Posterior vena cava (tissue), 2 donors: ENCODE measurements around the gene MYORG. TPM values are rescaled to one million over a fixed set of nuclear protein-coding genes. Genes with fewer than 3 reads are reported as not detected.
"Not testable (repeated sequence)": the region's sequence is repeated elsewhere in the genome, so short reads cannot be mapped to it uniquely, and the experiment has no call there.

Source experiments
- DNase-seq: peaks from one replicate; pipeline ENCODE4 v3.0.0-alpha.2; 2020; ENCODE audit warnings: low spot score
- intact Hi-C, 2 donors: fragments of 100-400 bp; cut with DNase I; formaldehyde crosslinking; loops; one replicate each; pipeline versions ENCODE4 v1.14.1 to v1.14.2; 2022 to 2023
- total RNA-seq, 2 donors: library from RNA; stranded (reverse); fragmentation: NEBNext Ultra II Directional; extraction: Animal tissue kit (Norgen Biotek cat#: 25700); gene quantifications; one replicate each; pipeline ENCODE4 v1.2.1, GENCODE V29; 2021
- donor health status: DM: yes; HTN: yes; CAD: no.
- donor health status: DM: yes; HTN: yes; CAD: no.

MYORG gene
- total RNA-seq, 2 donors from 2014 or later, result 12.0 to 30.6 TPM

DNA sequence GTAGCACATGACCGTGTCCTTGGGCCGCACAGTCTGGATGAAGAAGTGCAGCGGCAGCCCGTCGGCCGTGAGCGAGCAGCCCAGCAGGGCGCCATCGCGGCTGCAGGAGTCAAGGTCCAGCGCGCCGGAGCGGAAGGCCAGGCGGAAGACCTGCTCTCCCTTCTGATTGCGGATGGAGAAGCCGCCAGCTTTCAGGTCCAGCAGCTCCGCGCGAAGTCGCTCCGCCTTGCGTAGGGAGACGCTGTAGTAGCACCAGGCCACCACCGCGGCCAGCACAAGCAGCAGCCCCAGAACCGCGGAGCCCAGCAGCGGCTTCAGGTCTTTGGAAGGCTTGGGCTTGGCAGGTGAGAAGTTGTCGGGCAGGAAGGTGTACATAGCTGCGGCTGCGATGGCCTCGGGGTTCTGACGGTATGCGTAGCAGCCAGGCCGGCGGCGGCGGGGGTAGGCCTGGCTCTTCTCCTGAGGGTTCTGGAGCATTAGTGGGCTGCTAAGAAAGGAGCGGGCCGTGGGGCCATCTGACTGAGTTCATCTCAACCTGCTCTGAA is 4.2 kb downstream of the MYORG start:
- no peak for DNase-seq
- intact Hi-C loops, result loop anchor here in 1 of 2 donors (5.0 kb wide), 1 partner anchor 330 kb away; no protein-coding TSS in a partner anchor

DNA sequence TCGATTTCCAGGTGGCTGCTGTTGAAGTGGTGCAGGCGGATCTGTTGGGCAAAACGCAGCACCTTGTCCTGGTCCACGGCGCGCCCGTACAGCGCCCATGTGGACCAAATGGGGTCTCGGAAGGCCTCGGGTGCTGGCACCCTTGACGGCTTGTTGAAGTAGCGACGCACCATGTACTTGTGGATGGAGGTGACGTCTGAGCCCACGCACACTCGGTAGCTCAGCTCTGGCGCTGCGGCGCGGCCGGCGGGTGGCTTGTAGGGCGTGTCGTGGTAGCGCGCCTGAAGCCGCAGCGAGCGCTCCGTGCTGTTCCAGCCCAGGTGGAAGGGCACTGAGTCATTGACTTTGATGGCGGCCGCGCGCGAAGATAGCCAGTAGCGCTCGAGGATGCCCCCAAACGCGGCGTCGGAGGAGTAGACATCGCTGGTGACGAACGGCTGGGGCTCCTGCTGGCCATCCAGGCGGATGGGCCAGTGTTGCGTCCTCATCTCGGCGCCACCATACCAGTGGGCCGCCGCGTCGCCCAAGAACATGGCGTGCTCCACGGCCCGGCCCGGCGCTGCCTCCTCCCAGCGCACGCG is 4.7 kb downstream of the MYORG start:
- DNase-seq, result no peak
- intact Hi-C loops, result loop anchor here in 1 of 2 donors (5.0 kb wide), 1 partner anchor 330 kb away; no protein-coding TSS in a partner anchor

- no peak for DNase-seq
- intact Hi-C loops, result loop anchor here in 1 of 2 donors (5.0 kb wide), 1 partner anchor 329 kb away; no protein-coding TSS in a partner anchor
These were observed 5.5 kb downstream of the MYORG start for GRCh38 chr9:34370970-34371880.

GRCh38 chr9:34370335-34370969 is 6.2 kb downstream of the MYORG start:
- DNase-seq, result no peak
- intact Hi-C loops, result loop anchor here in 1 of 2 donors (5.0 kb wide), 1 partner anchor 328 kb away; no protein-coding TSS in a partner anchor

DNA sequence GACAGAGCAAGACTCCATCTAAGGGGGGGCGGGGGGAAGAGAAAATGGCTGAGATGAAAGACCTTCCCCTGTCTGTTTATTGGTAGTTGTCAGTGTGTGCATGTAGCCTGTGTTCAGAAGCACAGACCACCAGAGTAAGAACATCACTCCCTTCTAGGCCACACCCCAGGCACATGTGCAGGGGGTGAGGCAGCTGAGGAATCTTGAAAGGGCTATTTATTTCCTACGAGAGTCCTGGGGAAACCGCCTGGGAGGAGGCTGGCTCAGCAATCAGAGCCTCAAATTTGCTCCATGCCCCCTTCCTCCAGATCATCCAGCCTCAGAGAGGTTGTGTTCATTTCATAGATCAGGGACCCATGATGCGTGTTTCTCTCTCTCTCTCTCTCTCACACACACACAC is 7.1 kb downstream of the MYORG start:
- intact Hi-C loops, result loop anchor here in 1 of 2 donors (5.0 kb wide), 1 partner anchor 327 kb away; no protein-coding TSS in a partner anchor
- no peak for DNase-seq

DNA sequence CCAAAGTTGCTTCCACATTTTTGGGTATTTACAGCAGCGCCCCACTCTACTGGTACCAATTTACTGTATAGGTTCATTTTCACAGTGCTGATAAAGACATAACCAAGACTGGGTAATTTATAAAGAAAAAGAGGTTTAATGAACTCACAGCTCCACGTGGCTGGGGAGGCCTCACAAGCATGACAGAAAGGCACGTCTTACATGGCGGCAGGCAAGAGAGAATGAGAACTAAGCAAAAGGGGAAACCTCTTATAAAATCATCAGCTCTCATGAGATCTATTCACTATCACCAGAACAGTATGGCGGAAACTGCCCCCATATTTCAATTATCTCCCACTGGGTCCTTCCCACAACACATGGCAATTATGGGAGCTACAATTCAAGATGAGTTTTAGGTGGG is 7.9 kb downstream of the MYORG start:
- DNase-seq, intact Hi-C loops: not testable (repeated sequence)

- intact Hi-C loops, DNase-seq: not testable (repeated sequence)
These were observed 8.8 kb downstream of the MYORG start for GRCh38 chr9:34367751-34368410.

DNA sequence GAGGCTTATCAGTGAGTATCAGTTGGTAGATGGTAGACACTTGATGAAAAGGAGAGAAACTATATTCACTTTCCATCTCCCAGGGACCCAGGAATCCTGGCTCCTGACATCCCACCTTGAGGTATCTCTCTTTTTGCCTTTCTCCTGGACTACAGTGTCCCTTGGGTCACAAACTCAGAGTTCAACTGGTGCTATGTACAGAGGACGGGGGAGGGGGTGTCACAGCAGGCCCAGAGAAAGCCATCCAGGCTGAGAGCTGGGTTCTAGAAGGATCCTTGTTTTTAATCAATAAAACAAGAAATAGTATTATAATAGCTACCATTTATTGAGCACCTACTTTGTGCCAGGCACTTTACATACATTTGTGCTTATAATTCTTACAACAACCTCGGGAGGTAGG is 10.3 kb downstream of the MYORG start:
- intact Hi-C loops, result no loop called here
- DNase-seq, result no peak

GRCh38 chr9:34365282-34365681 is 11.4 kb downstream of the MYORG start:
- DNase-seq, result peak; percentile 14
- intact Hi-C loops, result no loop called here

- DNase-seq, result peak; percentile 62
- intact Hi-C loops, result no loop called here
These were observed 12.9 kb downstream of the MYORG start for GRCh38 chr9:34363619-34364351.

- peak; percentile 16 for DNase-seq
- intact Hi-C loops, result no loop called here
These were observed 14.0 kb downstream of the MYORG start for GRCh38 chr9:34362614-34363214.

GRCh38 chr9:34352957-34353356 is 23.7 kb downstream of the MYORG start:
- DNase-seq, intact Hi-C loops: not testable (repeated sequence)

DNA sequence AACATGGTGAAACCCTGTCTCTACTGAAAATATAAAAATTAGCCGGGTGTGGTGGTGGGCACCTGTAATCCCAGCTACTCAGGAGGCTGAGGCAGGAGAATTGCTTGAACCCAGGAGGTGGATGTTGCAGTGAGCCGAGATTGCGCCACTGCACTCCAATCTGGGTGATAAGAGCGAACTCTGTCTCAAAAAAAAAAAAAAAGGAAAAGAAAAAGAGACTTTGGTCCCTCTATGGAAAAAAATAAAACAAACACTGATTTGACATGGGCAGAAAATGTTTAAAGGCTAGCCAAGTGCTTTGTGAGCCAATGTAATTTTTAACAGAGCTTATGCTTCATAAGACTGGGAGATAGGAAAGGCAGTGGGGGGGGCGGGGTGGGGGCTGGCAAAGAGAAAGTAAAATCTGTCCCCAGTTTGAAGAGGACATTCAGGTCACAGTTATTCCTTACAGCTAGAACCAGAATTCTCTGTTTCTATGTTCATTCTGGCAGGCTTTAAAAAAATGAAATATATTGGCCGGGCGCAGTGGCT is 24.5 kb downstream of the MYORG start:
- DNase-seq, intact Hi-C loops: not testable (repeated sequence)

- no peak for DNase-seq
- intact Hi-C loops, result no loop called here
These were observed 27.4 kb downstream of the MYORG start for GRCh38 chr9:34349324-34349723.

DNA sequence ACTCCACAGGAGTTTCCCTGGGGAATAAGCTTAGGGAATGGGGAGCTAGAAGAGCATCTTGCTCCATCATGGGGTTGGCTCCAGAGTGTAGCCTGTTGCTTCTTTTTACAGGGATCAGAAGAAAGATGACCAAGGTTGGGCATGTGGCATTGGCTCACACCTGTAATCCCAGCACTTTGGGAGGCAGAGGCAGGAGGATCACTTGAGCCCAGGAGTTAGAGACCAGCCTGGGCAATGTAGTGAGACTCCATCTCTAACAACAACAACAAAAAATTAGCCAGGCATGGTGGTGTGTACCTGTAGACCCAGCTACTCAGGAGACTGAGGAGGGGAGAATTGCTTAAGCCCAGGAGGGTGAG is 28.9 kb downstream of the MYORG start:
- no peak for DNase-seq
- intact Hi-C loops, result no loop called here

- DNase-seq, result no peak
- intact Hi-C loops, result no loop called here
These were observed 29.6 kb downstream of the MYORG start for GRCh38 chr9:34346873-34347799.

DNA sequence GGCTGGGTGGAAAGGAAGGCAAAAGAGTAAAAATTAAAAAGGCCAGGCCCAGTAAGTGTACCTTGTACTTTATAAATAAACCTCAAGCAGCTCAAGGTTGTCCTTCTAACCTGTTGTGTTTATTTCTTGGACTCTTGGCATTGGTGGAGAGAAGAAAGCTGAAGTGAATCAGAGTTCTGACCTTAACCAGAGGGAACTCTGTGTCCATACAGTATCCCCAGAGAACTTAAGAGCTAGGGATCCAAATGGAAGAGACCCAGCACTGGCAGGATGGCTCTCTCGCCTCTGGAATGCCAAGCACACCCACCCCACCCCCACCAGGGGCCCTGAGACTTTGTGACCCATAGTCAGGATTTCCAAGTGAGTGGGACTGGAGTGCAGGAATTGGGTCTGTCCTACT is 33.1 kb downstream of the MYORG start:
- intact Hi-C loops, result no loop called here
- DNase-seq, result no peak
